GM23338 (cell line): ENCODE measurements around the gene RHOF. TPM values are rescaled to one million over a fixed set of nuclear protein-coding genes. Genes with fewer than 3 reads are reported as not detected.

Experiments
- CREB1 ChIP-seq: fragments of 250-450 bp; sonication (Bioruptor Pico); IDR thresholded peaks from 2 replicates; pipeline ENCODE4 v1.5.0; 2020; ENCODE audit warnings: low read depth, mild to moderate bottlenecking, moderate library complexity
- ETS1 ChIP-seq: IDR thresholded peaks from 2 replicates; pipeline ENCODE4 v1.6.1; 2016; ENCODE audit warnings: antibody characterized with exemption
- JUNB ChIP-seq: IDR thresholded peaks from one replicate; pipeline ENCODE4 v1.6.1; 2016; ENCODE audit warnings: antibody characterized with exemption; ENCODE audit not compliant: unreplicated experiment
- NANOG ChIP-seq: IDR thresholded peaks from 2 replicates; pipeline ENCODE4 v1.6.1; 2016; ENCODE audit warnings: antibody characterized with exemption, borderline replicate concordance
- REST ChIP-seq: IDR thresholded peaks from one replicate; pipeline ENCODE4 v1.6.1; 2018; ENCODE audit warnings: antibody characterized with exemption; ENCODE audit not compliant: unreplicated experiment
- ZNF331 ChIP-seq: fragments of 250-450 bp; sonication (Bioruptor Pico); IDR thresholded peaks from 2 replicates; pipeline ENCODE4 v1.5.0; 2020; ENCODE audit warnings: low read depth, mild to moderate bottlenecking, moderate library complexity
- ZNF462 ChIP-seq: fragments of 250-450 bp; sonication (Bioruptor Pico); IDR thresholded peaks from 2 replicates; pipeline ENCODE4 v1.5.0; 2020; ENCODE audit warnings: mild to moderate bottlenecking, moderate library complexity
- polyA plus RNA-seq: library from polyadenylated mRNA; unstranded; fragments of >200 nt; fragmentation: Nextera tagmentation; extraction: Ambion mirVana; gene quantifications from 2 replicates; pipeline ENCODE4 v1.2.1, GENCODE V29; 2016
- total RNA-seq: library from RNA; depleted of rRNA; stranded (reverse); fragments of >200 nt; shearing (Covaris generic); gene quantifications from 2 replicates; pipeline ENCODE4 v1.2.3, GENCODE V29; 2014

Gene RHOF
- total and polyA plus RNA-seq, 2 experiments from 2014 or later = 10.5 to 53.4 TPM

DNA sequence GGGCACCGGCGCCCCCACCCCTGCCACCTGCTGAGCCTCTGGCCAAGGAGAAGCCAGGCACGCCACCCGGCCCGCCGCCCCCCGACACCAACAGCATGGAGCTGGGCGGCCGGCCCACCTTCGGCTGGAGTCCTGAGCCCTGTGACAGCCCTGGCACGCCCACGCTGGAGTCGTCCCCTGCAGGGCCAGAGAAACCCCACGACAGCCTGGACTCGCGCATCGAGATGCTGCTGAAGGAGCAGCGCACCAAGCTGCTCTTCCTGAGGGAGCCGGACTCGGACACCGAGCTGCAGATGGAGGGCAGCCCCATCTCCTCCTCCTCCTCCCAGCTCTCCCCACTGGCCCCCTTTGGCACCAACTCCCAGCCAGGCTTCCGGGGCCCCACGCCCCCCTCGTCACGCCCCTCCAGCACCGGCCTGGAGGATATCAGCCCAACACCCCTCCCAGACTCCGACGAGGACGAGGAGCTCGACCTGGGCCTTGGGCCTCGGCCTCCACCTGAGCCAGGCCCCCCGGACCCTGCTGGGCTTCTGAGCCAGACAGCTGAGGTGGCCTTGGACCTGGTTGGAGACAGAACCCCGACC lies 16.8 kb upstream of the RHOF start (continued):
- TF ChIP-seq ZNF462 (CRISPR knock-in tag) (no peak), ETS1 (no peak), CREB1 (no peak), ZNF331 (no peak), NANOG (no peak), REST (no peak), JUNB (no peak)
